Activated CD4-positive, alpha-beta T cell treated with anti-CD3 and anti-CD28 coated beads, Interleukin-2, amount 50 U/mL, for 16 hours (primary cell): Measurements from ENCODE around the gene NAV2.

ENCODE experiments used
- DNase-seq: peaks from one replicate; pipeline ENCODE4 v3.0.0-alpha.2; 2020

Gene NAV2

GRCh38 chr11:19933132-19933735, 220.6 kb downstream of the NAV2 start:
- no peak for DNase-seq

GRCh38 chr11:19933801-19934488, 221.3 kb downstream of the NAV2 start:
- no peak for DNase-seq

GRCh38 chr11:19934828-19935259, 222.2 kb downstream of the NAV2 start:
- DNase-seq = no peak

- no peak for DNase-seq
Observed at GRCh38 chr11:19935507-19935906, 222.9 kb downstream of the NAV2 start.

- DNase-seq = no peak
Observed at GRCh38 chr11:19936461-19936860, 223.8 kb downstream of the NAV2 start.

GRCh38 chr11:19938169-19938856, 225.7 kb downstream of the NAV2 start:
- peak; percentile 51 for DNase-seq

GRCh38 chr11:19938866-19939265, 226.2 kb downstream of the NAV2 start:
- no peak for DNase-seq

- DNase-seq = no peak
Observed at GRCh38 chr11:19939415-19939929, 226.8 kb downstream of the NAV2 start.

GRCh38 chr11:19940831-19941230, 228.2 kb downstream of the NAV2 start:
- no peak for DNase-seq

GRCh38 chr11:19946681-19947080, 234.0 kb downstream of the NAV2 start:
- no peak for DNase-seq

- no peak for DNase-seq
Observed at GRCh38 chr11:19947537-19948114, 235.0 kb downstream of the NAV2 start.

- DNase-seq = no peak
Observed at GRCh38 chr11:19949606-19950005, 237.0 kb downstream of the NAV2 start.

- peak; percentile 59 for DNase-seq
Observed at GRCh38 chr11:19951558-19952115, 239.0 kb downstream of the NAV2 start.

GRCh38 chr11:19952116-19952605, 239.5 kb downstream of the NAV2 start:
- no peak for DNase-seq

- DNase-seq = no peak
Observed at GRCh38 chr11:19952911-19953310, 240.3 kb downstream of the NAV2 start.

GRCh38 chr11:19953336-19953735, 240.7 kb downstream of the NAV2 start:
- DNase-seq = no peak

GRCh38 chr11:19953909-19954308, 241.3 kb downstream of the NAV2 start:
- no peak for DNase-seq

- no peak for DNase-seq
Observed at GRCh38 chr11:19954899-19955298, 242.3 kb downstream of the NAV2 start.

GRCh38 chr11:19955660-19956059, 243.0 kb downstream of the NAV2 start:
- DNase-seq = no peak

- DNase-seq = no peak
Observed at GRCh38 chr11:19956228-19956627, 243.6 kb downstream of the NAV2 start.

- DNase-seq = no peak
Observed at GRCh38 chr11:19957294-19957943, 244.8 kb downstream of the NAV2 start.

- DNase-seq = no peak
Observed at GRCh38 chr11:19958204-19958603, 245.6 kb downstream of the NAV2 start.

- no peak for DNase-seq
Observed at GRCh38 chr11:19959210-19959609, 246.6 kb downstream of the NAV2 start.
